Retinal pigment epithelial cell (primary cell): ENCODE data around the gene CORT.
"Not testable (repeated sequence)": the region's sequence is repeated elsewhere in the genome, so short reads cannot be mapped to it uniquely, and the experiment has no call there.

ENCODE experiments used
- DNase-seq: peaks from one replicate; pipeline ENCODE4 v3.0.0-alpha.2; 2010; ENCODE audit warnings: low read depth
- H3K4me3 ChIP-seq: 2 replicates; pipeline ENCODE4 v1.5.1; 2011; ENCODE audit warnings: mild to moderate bottlenecking, low read length, control low read depth, moderate library complexity
- CTCF ChIP-seq: conservative IDR thresholded peaks from 2 replicates; pipeline ENCODE4 v1.5.1; 2011; ENCODE audit warnings: low read depth, low read length, control low read depth, inconsistent platforms

Gene CORT

GRCh38 chr1:10421637-10422036, 28.2 kb upstream of the CORT start:
- no peak for DNase-seq
- no peak overlapping the region for H3K4me3 ChIP-seq
- no peak for TF ChIP-seq CTCF

DNA sequence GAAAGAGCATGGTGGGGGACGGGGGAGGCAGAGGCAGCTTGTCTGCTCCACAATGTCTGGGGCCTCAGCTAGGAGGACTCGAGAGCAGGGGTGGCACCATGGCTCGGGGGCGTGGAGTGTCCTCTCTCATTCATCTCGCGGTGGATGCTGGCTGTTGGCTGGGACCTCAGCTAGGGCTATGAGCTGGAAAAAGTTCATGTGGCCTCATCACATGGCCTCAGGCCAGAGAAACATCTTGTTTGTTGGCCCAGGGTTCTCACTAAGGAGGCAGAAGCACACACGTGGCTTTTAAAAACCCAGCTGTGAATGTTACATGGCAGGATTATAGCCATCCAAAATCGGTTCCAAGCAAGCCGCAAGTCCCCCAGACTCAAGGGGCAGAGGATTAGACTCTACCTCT, 25.8 kb upstream of the CORT start:
- no peak overlapping the region for H3K4me3 ChIP-seq
- TF ChIP-seq CTCF: no peak
- DNase-seq: no peak

- no peak for TF ChIP-seq CTCF
- DNase-seq: no peak
- no peak overlapping the region for H3K4me3 ChIP-seq
These were observed 25.2 kb upstream of the CORT start for GRCh38 chr1:10424651-10425050.

- not testable (repeated sequence) for H3K4me3 ChIP-seq, DNase-seq
These were observed 23.9 kb upstream of the CORT start for GRCh38 chr1:10425826-10426534.

DNA sequence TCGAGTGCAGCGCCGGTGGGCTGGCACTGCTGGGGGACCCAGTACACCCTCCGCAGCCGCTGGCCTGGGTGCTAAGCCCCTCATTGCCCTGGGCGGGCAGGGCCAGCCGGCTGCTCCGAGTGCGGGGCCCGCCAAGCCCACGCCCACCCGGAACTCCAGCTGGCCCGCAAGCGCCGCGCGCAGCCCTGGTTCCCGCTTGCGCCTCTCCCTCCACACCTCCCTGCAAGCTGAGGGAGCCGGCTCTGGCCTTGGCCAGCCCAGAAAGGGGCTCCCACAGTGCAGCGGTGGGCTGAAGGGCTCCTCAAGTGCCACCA, 23.3 kb upstream of the CORT start:
- not testable (repeated sequence) for H3K4me3 ChIP-seq, DNase-seq

GRCh38 chr1:10428984-10429383, 20.8 kb upstream of the CORT start:
- DNase-seq: no peak
- no peak for TF ChIP-seq CTCF
- no peak overlapping the region for H3K4me3 ChIP-seq

DNA sequence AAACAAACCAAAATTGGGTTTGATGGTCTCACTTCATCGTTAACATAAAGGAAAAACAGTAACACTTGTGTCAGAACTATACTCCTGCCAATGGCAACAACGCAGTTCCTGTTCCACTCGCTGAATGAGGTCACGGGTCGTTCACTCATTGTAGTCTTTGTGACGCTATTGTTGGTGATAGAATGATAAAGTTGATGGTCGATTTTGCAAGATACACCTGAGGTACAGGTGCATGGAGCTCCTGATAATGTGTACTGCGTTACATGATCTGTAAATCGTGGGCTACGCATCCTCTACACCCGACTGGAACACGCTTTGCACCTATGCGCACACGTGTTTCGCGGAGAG, 20.0 kb upstream of the CORT start:
- peak overlapping the region; percentile 41 for H3K4me3 ChIP-seq
- no peak for TF ChIP-seq CTCF
- DNase-seq: no peak

- TF ChIP-seq CTCF: peak; percentile 81
- peak; percentile 51 for DNase-seq
- peak within 1 kb of the TSS; percentile 78 for H3K4me3 ChIP-seq
These were observed 19.4 kb upstream of the CORT start, which contains the start of gene CENPS for GRCh38 chr1:10430216-10431069. Gene CENPS, plus strand, starts transcription at chr1:10430433. Its CDS starts 85 bp downstream, at chr1:10430518.
